Right lobe of liver (tissue), 4 donors: ENCODE data around the gene NAALADL2.

ENCODE experiments used
- CTCF ChIP-seq, 4 donors: fragments of 200-600 bp in 3 of 4; fragments of 450-650 bp in 1 of 4; IDR thresholded peaks; one replicate each; pipeline versions ENCODE4 v1.5.1 to v1.8.0; 2016 to 2022; ENCODE audit warnings: antibody characterized with exemption in 4 of 4, mild to moderate bottlenecking in 2 of 4
- POLR2A ChIP-seq: fragments of 450-650 bp; IDR thresholded peaks from one replicate; pipeline ENCODE4 v1.6.1; 2017; ENCODE audit warnings: antibody characterized with exemption, mild to moderate bottlenecking
- donor health status: DM: no; HTN: no; CAD: no.
- donor health status: DM: no; HTN: no; CAD: no.
- donor health status: DM: no; HTN: yes; CAD: no.

- TF ChIP-seq CTCF (IDR thresholded peaks at IDR 0.05) (no peak), POLR2A (no peak)
These were observed 435.7 kb downstream of the NAALADL2 start for GRCh38 chr3:175294793-175295192.
